Endothelial cell of umbilical vein (primary cell): Measurements from ENCODE around the gene TMEM89.

ENCODE experiments used
- MAX ChIP-seq: IDR thresholded peaks from 2 replicates; pipeline ENCODE4 v1.6.1; 2011; ENCODE audit not compliant: insufficient read depth, insufficient read length
- MYC ChIP-seq: IDR thresholded peaks from one replicate; pipeline ENCODE4 v1.6.1; 2011; ENCODE audit warnings: mild to moderate bottlenecking, low read depth, low read length
- POLR2AphosphoS5 ChIP-seq: IDR thresholded peaks from 2 replicates; pipeline ENCODE4 v1.6.1; 2012; ENCODE audit warnings: low read depth, mild to moderate bottlenecking, control low read depth, low read length, moderate library complexity; ENCODE audit not compliant: insufficient read depth
- TF ChIP-seq, protein P1 (sequence below), 2 donors: IDR thresholded peaks; 1 replicate in 1 of 2; 2 replicates in 1 of 2; pipeline ENCODE4 v1.5.1; 2011; ENCODE audit warnings: low read length in 2 of 2, mild to moderate bottlenecking in 2 of 2, moderate library complexity in 2 of 2, control low read depth in 1 of 2, inconsistent platforms in 1 of 2, low read depth in 1 of 2; ENCODE audit not compliant: insufficient read depth in 1 of 2; ENCODE audit errors: extremely low read depth in 1 of 2

DNA sequence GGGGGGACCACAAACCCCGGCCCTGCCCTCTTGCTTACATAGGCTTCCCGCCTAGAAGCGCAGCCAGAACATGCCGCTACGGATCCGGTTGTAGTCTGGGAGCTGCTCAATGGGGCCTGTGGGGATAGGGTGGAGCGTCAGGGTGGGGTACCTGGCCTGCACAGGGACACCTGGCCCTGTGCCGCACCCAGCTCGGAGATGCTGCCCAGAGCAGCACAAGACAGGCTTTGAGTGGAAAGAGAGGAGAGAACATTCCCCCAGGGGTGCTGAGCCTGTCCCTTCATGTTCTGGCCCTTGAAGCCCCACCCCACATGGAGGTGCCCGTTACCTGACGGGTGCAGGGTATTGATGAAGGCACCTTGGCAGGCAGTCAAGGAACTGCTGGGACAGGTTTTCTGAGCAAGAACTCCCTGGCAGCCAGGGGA, 22.5 kb downstream of the TMEM89 start:
- TF ChIP-seq POLR2AphosphoS5: no peak
- no peak for TF ChIP-seq MYC
- no peak for TF ChIP-seq MAX
- TF ChIP-seq, protein P1, sequence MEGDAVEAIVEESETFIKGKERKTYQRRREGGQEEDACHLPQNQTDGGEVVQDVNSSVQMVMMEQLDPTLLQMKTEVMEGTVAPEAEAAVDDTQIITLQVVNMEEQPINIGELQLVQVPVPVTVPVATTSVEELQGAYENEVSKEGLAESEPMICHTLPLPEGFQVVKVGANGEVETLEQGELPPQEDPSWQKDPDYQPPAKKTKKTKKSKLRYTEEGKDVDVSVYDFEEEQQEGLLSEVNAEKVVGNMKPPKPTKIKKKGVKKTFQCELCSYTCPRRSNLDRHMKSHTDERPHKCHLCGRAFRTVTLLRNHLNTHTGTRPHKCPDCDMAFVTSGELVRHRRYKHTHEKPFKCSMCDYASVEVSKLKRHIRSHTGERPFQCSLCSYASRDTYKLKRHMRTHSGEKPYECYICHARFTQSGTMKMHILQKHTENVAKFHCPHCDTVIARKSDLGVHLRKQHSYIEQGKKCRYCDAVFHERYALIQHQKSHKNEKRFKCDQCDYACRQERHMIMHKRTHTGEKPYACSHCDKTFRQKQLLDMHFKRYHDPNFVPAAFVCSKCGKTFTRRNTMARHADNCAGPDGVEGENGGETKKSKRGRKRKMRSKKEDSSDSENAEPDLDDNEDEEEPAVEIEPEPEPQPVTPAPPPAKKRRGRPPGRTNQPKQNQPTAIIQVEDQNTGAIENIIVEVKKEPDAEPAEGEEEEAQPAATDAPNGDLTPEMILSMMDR (IDR thresholded peaks at IDR 0.05; ENCODE audit: extremely low read depth in 1 of 2, insufficient read depth in 1 of 2, low read depth in 1 of 2, low read length in 2 of 2): no peak
